ENCODE results near the gene PCDH9.

DNA sequence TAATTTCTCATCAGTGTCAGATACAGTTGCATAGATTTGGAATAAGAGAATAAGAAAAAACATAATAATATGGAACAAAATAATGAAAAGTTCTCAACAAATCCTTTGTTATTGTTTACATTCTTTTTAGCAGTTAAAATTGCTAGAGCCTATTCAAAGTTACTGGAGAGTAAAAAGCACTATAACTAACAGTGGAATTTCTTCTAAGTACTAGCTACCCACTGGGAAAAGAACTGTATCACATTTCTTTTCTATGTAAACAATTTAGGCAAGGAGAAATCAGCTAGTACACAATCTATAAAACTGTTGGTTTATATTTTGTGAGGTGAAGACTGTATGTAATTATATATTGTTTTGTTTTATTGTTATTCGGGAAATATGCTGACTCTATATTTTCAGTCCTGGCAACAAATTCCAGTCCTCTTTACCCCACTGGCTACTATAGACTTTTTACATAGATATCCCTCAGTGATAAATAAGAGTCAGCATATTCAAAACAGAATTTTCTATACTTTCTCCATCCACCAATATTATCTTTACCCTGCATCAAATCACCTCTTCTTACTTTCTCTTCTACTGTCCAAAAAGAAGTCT, 222.0 kb downstream of the PCDH9 start:
- TF ChIP-seq YY1 (IDR thresholded peaks at IDR 0.05; ENCODE audit: insufficient read depth, insufficient read length) (no peak), SUZ12 (IDR thresholded peaks at IDR 0.05; ENCODE audit: extremely low read depth, insufficient read depth, insufficient read length) (no peak)

All from NT2/D1 (cell line).